Measurements from ENCODE around the gene OR8D1. TPM values are rescaled to one million over a fixed set of nuclear protein-coding genes. Genes with fewer than 3 reads are reported as not detected.

OR8D1 gene
- total RNA-seq = not detected

DNA sequence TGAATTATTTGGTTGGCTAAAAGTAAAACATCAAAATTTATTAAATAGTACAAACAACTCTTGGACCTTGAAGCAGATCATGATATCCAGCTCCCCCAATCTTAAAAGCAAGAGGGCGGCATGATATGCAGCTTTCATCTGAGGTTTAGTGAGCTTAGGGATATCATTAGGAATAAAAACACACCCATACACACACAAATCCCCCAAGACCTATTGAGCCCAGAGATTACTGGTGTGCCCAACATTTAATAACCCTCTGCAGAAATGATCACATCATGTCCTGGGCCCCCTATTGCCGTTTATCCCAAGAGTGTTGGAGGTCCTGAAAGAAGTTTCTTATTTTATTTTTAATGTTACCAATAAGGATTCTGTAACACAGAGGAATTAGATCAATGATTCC is at the start of gene OR8D1:
TSS of gene OR8D1 (minus strand) at position 101 of the 400 bp plus-strand sequence. CDS start 3,183 bp downstream, outside the sequence.
- Histone ChIP-seq H3K4me1 (no peaks in the 10 kb centered on the region), H3K27me3 (no peaks in the 10 kb centered on the region), H3K27ac (no peak within 1 kb of the TSS), H3K9me3 (no peaks in the 10 kb centered on the region), H3K4me3 (no peak within 1 kb of the TSS), H3K36me3 (no peaks in the 10 kb centered on the region)
- DNase-seq (ENCODE audit: extremely low spot score in 2 of 2) = no peak
- TF ChIP-seq POLR2AphosphoS5 (IDR thresholded peaks at IDR 0.05; ENCODE audit: insufficient read depth in 1 of 2, low read depth in 1 of 2) = no peak
- TF ChIP-seq, protein P1, sequence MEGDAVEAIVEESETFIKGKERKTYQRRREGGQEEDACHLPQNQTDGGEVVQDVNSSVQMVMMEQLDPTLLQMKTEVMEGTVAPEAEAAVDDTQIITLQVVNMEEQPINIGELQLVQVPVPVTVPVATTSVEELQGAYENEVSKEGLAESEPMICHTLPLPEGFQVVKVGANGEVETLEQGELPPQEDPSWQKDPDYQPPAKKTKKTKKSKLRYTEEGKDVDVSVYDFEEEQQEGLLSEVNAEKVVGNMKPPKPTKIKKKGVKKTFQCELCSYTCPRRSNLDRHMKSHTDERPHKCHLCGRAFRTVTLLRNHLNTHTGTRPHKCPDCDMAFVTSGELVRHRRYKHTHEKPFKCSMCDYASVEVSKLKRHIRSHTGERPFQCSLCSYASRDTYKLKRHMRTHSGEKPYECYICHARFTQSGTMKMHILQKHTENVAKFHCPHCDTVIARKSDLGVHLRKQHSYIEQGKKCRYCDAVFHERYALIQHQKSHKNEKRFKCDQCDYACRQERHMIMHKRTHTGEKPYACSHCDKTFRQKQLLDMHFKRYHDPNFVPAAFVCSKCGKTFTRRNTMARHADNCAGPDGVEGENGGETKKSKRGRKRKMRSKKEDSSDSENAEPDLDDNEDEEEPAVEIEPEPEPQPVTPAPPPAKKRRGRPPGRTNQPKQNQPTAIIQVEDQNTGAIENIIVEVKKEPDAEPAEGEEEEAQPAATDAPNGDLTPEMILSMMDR (IDR thresholded peaks at IDR 0.05) = no peak
- no peak for TF ChIP-seq POLR2A (IDR thresholded peaks at IDR 0.05)
- intact Hi-C loops (cut with DNase I) = loop anchor here (10.0 kb wide), 1 partner anchor 1359 kb away; no protein-coding TSS in a partner anchor

DNA sequence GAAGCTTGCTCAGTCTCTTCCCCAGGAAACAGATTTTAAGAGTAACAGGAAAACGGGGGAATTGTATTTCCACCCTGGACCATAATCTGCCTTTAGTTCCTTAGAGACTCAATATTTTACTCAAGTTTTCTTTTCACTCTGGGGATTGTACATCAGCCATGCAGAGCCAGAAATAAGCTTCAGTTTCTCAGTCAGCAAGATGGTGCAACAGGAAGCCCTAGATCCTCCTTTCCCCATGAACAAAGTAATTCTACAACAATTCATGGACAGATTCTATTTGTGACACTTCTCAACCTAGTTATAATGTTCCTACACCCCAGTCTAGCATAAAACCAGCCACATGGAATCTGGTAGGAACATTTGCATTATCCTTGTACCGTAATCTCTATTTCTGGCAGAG is 45.8 kb upstream of the OR8D1 start:
- DNase-seq (ENCODE audit: extremely low spot score in 2 of 2) = no peak
- intact Hi-C loops (cut with DNase I) = no loop called here
- H3K9me3 ChIP-seq = no peaks in the 10 kb centered on the region

DNA sequence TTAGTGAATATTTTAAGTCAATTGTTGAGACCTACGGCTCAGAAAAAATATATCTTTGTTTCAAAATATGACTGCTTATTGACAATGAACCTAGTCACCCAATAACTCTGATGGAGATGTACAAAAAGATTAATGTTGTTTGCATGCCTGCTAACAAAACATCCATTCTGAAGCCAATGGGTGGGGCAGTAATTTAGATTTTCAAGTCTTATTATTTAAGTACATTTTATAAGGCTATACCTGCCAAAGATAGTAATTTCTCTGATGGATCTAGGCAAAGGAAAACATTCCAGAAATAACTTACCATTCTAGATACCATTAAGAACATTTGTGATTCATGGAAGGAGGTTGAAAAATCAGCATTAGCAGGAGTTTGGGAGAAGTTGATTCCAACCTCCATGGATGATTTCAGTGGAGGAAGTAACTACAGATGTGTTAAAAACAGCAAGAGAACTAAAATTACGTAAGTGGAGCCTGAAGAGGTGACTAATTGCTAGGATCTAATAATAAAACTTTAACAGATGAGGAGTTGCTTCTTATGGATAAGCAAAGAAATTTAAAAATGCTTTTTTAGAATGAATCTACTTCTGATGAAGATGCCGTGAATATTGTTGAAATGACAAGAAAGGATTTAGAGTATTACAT is 32.7 kb upstream of the OR8D1 start:
- TF ChIP-seq, protein P1 (IDR thresholded peaks at IDR 0.05) = no peak
- TF ChIP-seq POLR2A (IDR thresholded peaks at IDR 0.05) = no peak
- TF ChIP-seq POLR2AphosphoS5 (IDR thresholded peaks at IDR 0.05; ENCODE audit: insufficient read depth in 1 of 2, low read depth in 1 of 2) = no peak
- H3K9me3 ChIP-seq = no peaks in the 10 kb centered on the region
- H3K27ac ChIP-seq = no peak overlapping the region
- H3K27me3 ChIP-seq = no peaks in the 10 kb centered on the region
- intact Hi-C loops (cut with DNase I) = no loop called here
- no peaks in the 10 kb centered on the region for H3K4me1 ChIP-seq
- no peak overlapping the region for H3K4me3 ChIP-seq
- DNase-seq (ENCODE audit: extremely low spot score in 2 of 2) = no peak
- H3K36me3 ChIP-seq = no peaks in the 10 kb centered on the region

More for the DNA sequence above, 45.8 kb upstream of the OR8D1 start:
- Histone ChIP-seq H3K4me3 (no peak overlapping the region), H3K27ac (no peak overlapping the region), H3K4me1 (no peaks in the 10 kb centered on the region), H3K27me3 (no peaks in the 10 kb centered on the region), H3K36me3 (no peaks in the 10 kb centered on the region)
- TF ChIP-seq POLR2AphosphoS5 (IDR thresholded peaks at IDR 0.05; ENCODE audit: insufficient read depth in 1 of 2, low read depth in 1 of 2) (no peak), POLR2A (IDR thresholded peaks at IDR 0.05) (no peak)
- TF ChIP-seq, protein P1 (IDR thresholded peaks at IDR 0.05) = no peak

DNA sequence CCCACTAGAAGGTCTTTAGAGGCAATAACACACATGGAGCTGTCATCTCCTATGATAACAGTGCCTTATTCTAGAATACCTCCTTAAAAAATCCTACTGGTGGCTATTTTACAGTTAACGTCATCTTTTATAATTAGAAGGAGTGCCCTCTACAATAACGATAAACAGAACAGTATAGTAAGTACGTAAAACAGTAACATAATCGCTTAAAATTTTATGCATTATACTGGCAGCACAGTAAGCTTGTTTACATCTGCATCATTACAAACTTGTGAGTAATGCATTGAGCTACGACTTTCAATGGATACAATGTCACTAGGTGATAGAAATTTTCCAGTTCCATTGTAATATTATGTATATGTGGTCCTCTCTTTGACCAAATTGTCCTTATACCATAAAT is 30.6 kb upstream of the OR8D1 start:
- no peaks in the 10 kb centered on the region for H3K27me3 ChIP-seq

DNA sequence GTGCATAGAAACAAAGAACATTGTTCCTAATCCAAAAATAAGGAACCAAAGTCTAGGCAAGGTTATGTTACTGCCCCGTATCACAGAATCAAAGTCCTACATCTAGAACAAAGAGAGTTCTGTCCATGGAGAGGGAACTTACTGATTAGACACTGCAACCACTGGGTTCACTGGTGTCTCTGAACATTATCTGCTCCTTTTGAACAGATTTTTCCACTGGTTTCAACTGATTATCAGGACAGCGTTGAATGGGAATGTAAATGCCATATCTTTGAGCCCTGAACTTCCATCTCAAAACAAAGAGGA is 26.3 kb upstream of the OR8D1 start:
- H3K4me1 ChIP-seq = no peaks in the 10 kb centered on the region
- H3K4me3 ChIP-seq = no peak overlapping the region
- no peak for DNase-seq (ENCODE audit: extremely low spot score in 2 of 2)
- no peak overlapping the region for H3K27ac ChIP-seq
- no peaks in the 10 kb centered on the region for H3K27me3 ChIP-seq
- intact Hi-C loops (cut with DNase I) = no loop called here
- no peaks in the 10 kb centered on the region for H3K36me3 ChIP-seq
- H3K9me3 ChIP-seq = no peaks in the 10 kb centered on the region
- TF ChIP-seq POLR2A (IDR thresholded peaks at IDR 0.05) = no peak
- TF ChIP-seq POLR2AphosphoS5 (IDR thresholded peaks at IDR 0.05; ENCODE audit: insufficient read depth in 1 of 2, low read depth in 1 of 2) = no peak
- TF ChIP-seq, protein P1 (IDR thresholded peaks at IDR 0.05) = no peak

More for the DNA sequence above, 30.6 kb upstream of the OR8D1 start:
- no peaks in the 10 kb centered on the region for H3K36me3 ChIP-seq
- H3K27ac ChIP-seq = no peak overlapping the region
- intact Hi-C loops (cut with DNase I) = no loop called here
- no peak for DNase-seq (ENCODE audit: extremely low spot score in 2 of 2)
- no peaks in the 10 kb centered on the region for H3K4me1 ChIP-seq
- no peak overlapping the region for H3K4me3 ChIP-seq
- no peaks in the 10 kb centered on the region for H3K9me3 ChIP-seq
- TF ChIP-seq, protein P1 (IDR thresholded peaks at IDR 0.05) = no peak
- TF ChIP-seq POLR2AphosphoS5 (IDR thresholded peaks at IDR 0.05; ENCODE audit: insufficient read depth in 1 of 2, low read depth in 1 of 2) = no peak
- no peak for TF ChIP-seq POLR2A (IDR thresholded peaks at IDR 0.05)

Measured in vagina (tissue), 2 donors.